ENCODE measurements around the gene RAP2A. TPM values are rescaled to one million over a fixed set of nuclear protein-coding genes. Genes with fewer than 3 reads are reported as not detected.

The RAP2A gene
- total RNA-seq, 1 experiment from 2014 or later = 33.4 TPM

GRCh38 chr13:97438856-97439595, 5.1 kb downstream of the RAP2A start:
- ChIA-PET POLR2A (interaction anchor here (0.5 to 1.2 kb wide), 4 partner anchors 20 to 1762 kb away, joined by 3 read pairs; no protein-coding TSS in a partner anchor), CTCF (interaction anchor here (1.0 to 1.6 kb wide), 3 partner anchors 17 to 310 kb away, joined by 3 to 5 read pairs (median 3); no protein-coding TSS in a partner anchor)
- BruUV-seq (replicated peaks) = no TSS peak
- no peaks in the 10 kb centered on the region for H3K36me3 Mint-ChIP-seq (ENCODE audit: insufficient read depth, unreplicated experiment)
- no peak for DNase-seq (ENCODE audit: unreplicated experiment)
- no peak overlapping the region for H3K27ac Mint-ChIP-seq (ENCODE audit: low read depth, unreplicated experiment)
- no peak for TF ChIP-seq CTCF (IDR thresholded peaks at IDR 0.05; ENCODE audit: unreplicated experiment)
- H3K4me3 Mint-ChIP-seq (ENCODE audit: unreplicated experiment) = no peak overlapping the region
- intact Hi-C loops (cut with micrococcal nuclease) = loop anchor here (10.0 kb wide), 1 partner anchor 1874 kb away; no protein-coding TSS in a partner anchor
- H3K9me3 Mint-ChIP-seq (ENCODE audit: unreplicated experiment) = no peaks in the 10 kb centered on the region
- H3K27me3 Mint-ChIP-seq (ENCODE audit: insufficient read depth, unreplicated experiment) = no peaks in the 10 kb centered on the region
- H3K4me1 Mint-ChIP-seq (ENCODE audit: insufficient read depth, unreplicated experiment) = peaks cover 17% of the 10 kb centered on the region

- ChIA-PET CTCF (interaction anchor here (0.6 to 1.2 kb wide), 4 partner anchors 22 to 1606 kb away, joined by 3 read pairs; no protein-coding TSS in a partner anchor), POLR2A (interaction anchor here (0.8 to 1.2 kb wide), 2 partner anchors 23 to 357 kb away, joined by 3 read pairs; no protein-coding TSS in a partner anchor)
- no peaks in the 10 kb centered on the region for H3K27me3 Mint-ChIP-seq (ENCODE audit: insufficient read depth, unreplicated experiment)
- DNase-seq (ENCODE audit: unreplicated experiment) = no peak
- intact Hi-C loops (cut with micrococcal nuclease) = no loop called here
- H3K36me3 Mint-ChIP-seq (ENCODE audit: insufficient read depth, unreplicated experiment) = no peaks in the 10 kb centered on the region
- TF ChIP-seq CTCF (IDR thresholded peaks at IDR 0.05; ENCODE audit: unreplicated experiment) = no peak
- no peaks in the 10 kb centered on the region for H3K9me3 Mint-ChIP-seq (ENCODE audit: unreplicated experiment)
- H3K4me1 Mint-ChIP-seq (ENCODE audit: insufficient read depth, unreplicated experiment) = peaks cover 17% of the 10 kb centered on the region
- no peak overlapping the region for H3K4me3 Mint-ChIP-seq (ENCODE audit: unreplicated experiment)
- no peak overlapping the region for H3K27ac Mint-ChIP-seq (ENCODE audit: low read depth, unreplicated experiment)
- BruUV-seq (replicated peaks) = no TSS peak
Measured at GRCh38 chr13:97440598-97441170, 6.7 kb downstream of the RAP2A start.

- DNase-seq (ENCODE audit: unreplicated experiment) = no peak
- no peak for TF ChIP-seq CTCF (IDR thresholded peaks at IDR 0.05; ENCODE audit: unreplicated experiment)
- Mint-ChIP-seq H3K27ac (ENCODE audit: low read depth, unreplicated experiment) (no peak overlapping the region), H3K27me3 (ENCODE audit: insufficient read depth, unreplicated experiment) (no peaks in the 10 kb centered on the region), H3K4me3 (ENCODE audit: unreplicated experiment) (no peak overlapping the region), H3K9me3 (ENCODE audit: unreplicated experiment) (no peaks in the 10 kb centered on the region), H3K36me3 (ENCODE audit: insufficient read depth, unreplicated experiment) (no peaks in the 10 kb centered on the region), H3K4me1 (ENCODE audit: insufficient read depth, unreplicated experiment) (peaks cover 11% of the 10 kb centered on the region)
- BruUV-seq (replicated peaks) = no TSS peak
- POLR2A ChIA-PET = no interaction called here
- intact Hi-C loops (cut with micrococcal nuclease) = no loop called here
- CTCF ChIA-PET = no interaction called here
Measured at GRCh38 chr13:97441368-97441767, 7.4 kb downstream of the RAP2A start.

GRCh38 chr13:97445522-97446187, 11.7 kb downstream of the RAP2A start:
- no peak for DNase-seq (ENCODE audit: unreplicated experiment)
- H3K4me3 Mint-ChIP-seq (ENCODE audit: unreplicated experiment) = no peak overlapping the region
- H3K9me3 Mint-ChIP-seq (ENCODE audit: unreplicated experiment) = no peaks in the 10 kb centered on the region
- ChIA-PET CTCF (interaction anchor here (0.5 to 1.3 kb wide), 2 partner anchors 8 to 438 kb away, joined by 3 to 4 read pairs; no protein-coding TSS in a partner anchor), POLR2A (interaction anchor here (1.3 kb wide), 1 partner anchor 11 kb away, joined by 5 read pairs; no protein-coding TSS in a partner anchor)
- BruUV-seq (replicated peaks) = no TSS peak
- H3K27me3 Mint-ChIP-seq (ENCODE audit: insufficient read depth, unreplicated experiment) = no peaks in the 10 kb centered on the region
- peaks cover 11% of the 10 kb centered on the region for H3K4me1 Mint-ChIP-seq (ENCODE audit: insufficient read depth, unreplicated experiment)
- intact Hi-C loops (cut with micrococcal nuclease) = no loop called here
- no peak overlapping the region for H3K27ac Mint-ChIP-seq (ENCODE audit: low read depth, unreplicated experiment)
- no peak for TF ChIP-seq CTCF (IDR thresholded peaks at IDR 0.05; ENCODE audit: unreplicated experiment)
- H3K36me3 Mint-ChIP-seq (ENCODE audit: insufficient read depth, unreplicated experiment) = peaks cover 6% of the 10 kb centered on the region
